Esophagus (tissue), 2 donors: ENCODE measurements around the gene ASCC1. TPM values are rescaled to one million over a fixed set of nuclear protein-coding genes. Genes with fewer than 3 reads are reported as not detected.
A peak's percentile ranks its signal among the peaks of the same experiment; 100 is the strongest.

Source experiments
- H3K27ac ChIP-seq, 2 donors: one replicate each; pipeline ENCODE4 v1.5.1; 2013; ENCODE audit warnings: low read depth in 2 of 2, mild to moderate bottlenecking in 2 of 2, inconsistent platforms in 1 of 2, low read length in 1 of 2, moderate library complexity in 1 of 2
- H3K27me3 ChIP-seq, 2 donors: one replicate each; pipeline ENCODE4 v1.6.1; 2013; ENCODE audit warnings: low read length in 2 of 2, control low read depth in 1 of 2, mild to moderate bottlenecking in 1 of 2; ENCODE audit not compliant: insufficient read depth in 2 of 2, control insufficient read depth in 1 of 2
- H3K36me3 ChIP-seq, 2 donors: one replicate each; pipeline ENCODE4 v1.6.1; 2013; ENCODE audit warnings: low read length in 1 of 2; ENCODE audit not compliant: control insufficient read depth in 2 of 2, insufficient read depth in 2 of 2
- H3K4me1 ChIP-seq, 2 donors: one replicate each; pipeline ENCODE4 v1.6.1; 2013; ENCODE audit warnings: low read length in 1 of 2; ENCODE audit not compliant: control insufficient read depth in 2 of 2, insufficient read depth in 2 of 2
- H3K4me3 ChIP-seq, 2 donors: one replicate each; pipeline ENCODE4 v1.5.1; 2013; ENCODE audit warnings: low read length in 2 of 2, mild to moderate bottlenecking in 2 of 2, low read depth in 1 of 2, moderate library complexity in 1 of 2
- H3K9me3 ChIP-seq, 2 donors: one replicate each; pipeline ENCODE4 v1.6.1; 2013; ENCODE audit warnings: mild to moderate bottlenecking in 2 of 2, low read depth in 1 of 2, low read length in 1 of 2, moderate library complexity in 1 of 2; ENCODE audit not compliant: control insufficient read depth in 2 of 2, insufficient read depth in 1 of 2
- WGBS, 2 donors: extraction: QIAGEN DNeasy Blood & Tissue Kit; methylation state at CpG; one replicate each; pipeline ENCODE4 v1.1.7; 2013; 5-methylcytosine and 5-hydroxymethylcytosine counted together
- polyA plus RNA-seq, 2 donors: library from polyadenylated mRNA; stranded (reverse); fragments of 200-250 nt; gene quantifications; one replicate each; pipeline ENCODE4 v1.2.3, GENCODE V29; 2013
- donor health status: healthy with polysubstance abuse.
- donor health status: Bipolar disorder and iron deficiency.

ASCC1 gene
- polyA plus RNA-seq, 2 donors = 4.7 to 12.8 TPM

DNA sequence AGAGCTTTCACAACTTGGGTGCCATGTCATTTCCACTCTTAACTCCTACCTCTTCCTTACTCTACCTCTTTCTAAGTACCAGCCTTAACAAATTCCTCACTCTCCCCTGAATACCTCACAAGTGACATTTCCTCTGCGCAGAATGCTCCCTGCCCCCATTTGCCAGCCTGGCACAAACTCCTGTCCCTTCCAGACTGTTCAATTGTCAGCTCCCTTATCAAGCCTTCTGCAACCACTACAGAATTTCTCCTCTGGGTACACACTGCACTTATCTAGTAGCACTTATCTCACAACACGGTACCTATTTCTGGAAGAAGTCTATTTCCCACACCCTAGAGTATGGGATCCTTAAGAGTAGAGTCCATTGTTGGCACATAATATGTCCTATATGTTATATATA is 39.4 kb downstream of the ASCC1 start:
- Histone ChIP-seq H3K27me3 (no peaks in the 10 kb centered on the region), H3K27ac (no peak overlapping the region)
- WGBS, 2 donors = 84 to 97% methylated on average over 2 of the region's 2 CpGs

DNA sequence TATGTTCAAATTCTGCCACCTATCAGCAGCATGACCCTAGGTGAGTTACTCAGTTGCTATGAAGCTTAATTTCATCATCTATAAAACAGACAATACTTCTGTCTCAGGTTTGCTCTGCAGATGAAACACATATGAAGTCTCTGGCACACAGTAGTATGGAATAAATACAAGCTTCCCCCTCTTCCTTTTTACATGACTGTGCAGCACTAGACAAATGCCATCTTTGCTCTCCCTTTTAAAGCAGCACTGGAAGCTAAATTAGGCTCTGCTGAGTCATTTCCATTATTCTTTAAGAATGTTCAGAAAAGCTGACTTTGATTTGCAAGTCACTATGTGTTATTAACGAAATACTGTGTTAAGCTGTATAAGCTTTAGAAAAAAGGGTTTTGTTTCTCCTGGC is 40.9 kb downstream of the ASCC1 start:
- H3K9me3 ChIP-seq = no peaks in the 10 kb centered on the region
- H3K27me3 ChIP-seq = no peaks in the 10 kb centered on the region
- no peak overlapping the region for H3K4me3 ChIP-seq
- no peaks in the 10 kb centered on the region for H3K36me3 ChIP-seq
- peaks cover 0 to 4% of the 10 kb centered on the region in 2 donors for H3K4me1 ChIP-seq
- no peak overlapping the region for H3K27ac ChIP-seq
- WGBS, 2 donors = 19 to 56% methylated on average over 1 of the region's 1 CpG

More for the DNA sequence above, 39.4 kb downstream of the ASCC1 start:
- H3K9me3 ChIP-seq = no peaks in the 10 kb centered on the region
- H3K4me3 ChIP-seq = no peak overlapping the region
- peaks cover 0 to 4% of the 10 kb centered on the region in 2 donors for H3K4me1 ChIP-seq
- no peaks in the 10 kb centered on the region for H3K36me3 ChIP-seq

DNA sequence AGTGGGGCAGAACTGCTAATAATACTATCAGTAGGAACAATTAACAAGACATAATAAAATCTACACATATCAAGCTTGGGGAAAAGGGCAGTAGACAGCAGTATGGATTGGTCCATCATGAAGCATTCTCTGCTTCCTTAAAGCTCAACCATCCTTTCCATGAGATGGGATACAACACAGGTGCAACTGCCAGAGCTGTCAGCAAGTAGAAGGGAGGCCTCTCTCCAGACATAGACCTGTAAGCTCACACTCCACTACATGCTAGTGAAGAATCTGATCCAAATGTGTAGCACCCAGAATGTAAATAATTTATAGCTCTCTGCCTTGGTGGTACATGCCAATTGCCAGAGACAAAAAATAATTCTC is 41.8 kb downstream of the ASCC1 start:
- H3K4me1 ChIP-seq = peaks cover 0 to 4% of the 10 kb centered on the region in 2 donors
- no peaks in the 10 kb centered on the region for H3K9me3 ChIP-seq
- H3K36me3 ChIP-seq = no peaks in the 10 kb centered on the region
- H3K27me3 ChIP-seq = no peaks in the 10 kb centered on the region
- peak overlapping the region in 1 of 2 donors; percentile 21 for H3K27ac ChIP-seq
- H3K4me3 ChIP-seq = no peak overlapping the region

DNA sequence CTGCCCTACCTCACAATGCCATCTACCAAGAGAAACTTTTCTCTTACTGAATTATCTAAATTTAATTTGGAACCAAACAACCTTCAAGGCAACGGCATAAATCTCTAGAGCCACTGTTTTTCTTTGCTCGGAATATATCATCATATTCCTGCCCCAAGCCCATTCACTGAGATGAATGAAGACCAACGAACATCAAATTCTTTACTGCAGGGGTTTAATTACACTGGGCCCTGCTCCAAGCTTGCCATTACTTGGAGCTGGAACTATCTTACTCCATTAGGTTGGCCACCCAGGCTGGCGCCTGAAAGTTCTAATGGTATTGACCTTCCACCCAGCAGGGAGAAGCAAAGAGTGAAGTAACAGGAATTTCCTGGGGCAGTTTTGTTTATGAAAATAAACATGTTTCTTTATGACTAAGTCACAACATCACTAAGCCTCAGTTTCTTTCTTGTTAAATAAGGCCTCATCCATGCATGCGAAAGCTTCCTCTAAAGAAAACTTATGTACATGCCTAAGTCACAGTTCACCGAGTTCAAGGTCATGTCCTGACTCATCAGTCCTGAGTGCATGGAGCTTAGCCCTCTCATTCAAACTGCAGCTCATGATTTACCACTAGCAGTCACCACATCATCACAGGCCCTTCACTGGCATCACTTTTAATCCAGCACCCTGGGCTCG is 42.3 kb downstream of the ASCC1 start:
- Histone ChIP-seq H3K9me3 (no peaks in the 10 kb centered on the region), H3K4me1 (peaks cover 2 to 4% of the 10 kb centered on the region in 2 donors), H3K36me3 (no peaks in the 10 kb centered on the region), H3K4me3 (no peak overlapping the region), H3K27me3 (no peaks in the 10 kb centered on the region), H3K27ac (peak overlapping the region; percentile 40 to 52)
- WGBS, 2 donors = 67 to 74% methylated on average over 7 of the region's 7 CpGs

DNA sequence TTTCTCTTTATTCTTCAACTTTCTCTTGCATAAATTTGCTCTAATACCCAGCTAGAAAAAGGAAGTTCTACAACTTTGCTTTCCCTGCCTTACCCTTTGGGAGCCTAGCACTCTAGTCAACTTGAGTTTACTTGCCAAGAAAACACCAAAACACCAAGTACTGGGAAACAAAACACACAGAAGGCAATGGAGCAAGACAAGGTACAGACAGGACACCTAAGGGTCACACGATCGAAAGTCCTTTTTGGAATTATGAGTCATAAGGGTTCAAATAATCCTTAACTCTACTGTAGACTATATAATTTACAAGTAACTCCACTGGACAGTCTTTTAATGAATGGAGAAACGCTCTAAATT is 42.8 kb downstream of the ASCC1 start:
- Histone ChIP-seq H3K27me3 (no peaks in the 10 kb centered on the region), H3K9me3 (no peaks in the 10 kb centered on the region), H3K4me3 (no peak overlapping the region), H3K36me3 (no peaks in the 10 kb centered on the region), H3K4me1 (peaks cover 2 to 4% of the 10 kb centered on the region in 2 donors), H3K27ac (peak overlapping the region in 1 of 2 donors; percentile 42)
- 70 to 87% methylated on average over 3 of the region's 3 CpGs for WGBS, 2 donors

DNA sequence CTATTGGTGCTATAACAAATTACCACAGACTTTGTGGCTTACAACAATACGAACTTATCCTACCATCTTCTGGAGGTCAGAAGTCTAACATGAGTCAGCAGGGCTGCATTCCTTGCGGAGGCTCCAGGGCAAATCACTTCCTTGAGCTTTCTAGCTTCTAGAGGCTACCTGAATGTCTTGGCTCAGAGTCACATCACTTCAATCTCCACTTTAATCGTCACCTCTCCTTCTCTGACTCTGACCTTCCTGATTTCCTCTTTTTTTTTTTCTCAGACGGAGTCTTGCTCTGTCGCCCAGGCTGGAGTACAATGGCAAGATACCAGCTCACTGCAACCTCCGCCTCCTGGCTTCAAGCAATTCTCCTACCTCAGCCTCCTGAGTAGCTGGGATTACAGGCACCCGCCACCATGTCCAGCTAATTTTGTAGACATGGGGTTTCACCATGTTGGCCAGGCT is 44.9 kb downstream of the ASCC1 start:
- Histone ChIP-seq H3K4me1 (peaks cover 2 to 4% of the 10 kb centered on the region in 2 donors), H3K9me3 (no peaks in the 10 kb centered on the region), H3K27me3 (no peaks in the 10 kb centered on the region), H3K36me3 (no peaks in the 10 kb centered on the region), H3K27ac (peak overlapping the region in 1 of 2 donors; percentile 65), H3K4me3 (no peak overlapping the region)
- 53 to 56% methylated on average over 7 of the region's 7 CpGs for WGBS, 2 donors

DNA sequence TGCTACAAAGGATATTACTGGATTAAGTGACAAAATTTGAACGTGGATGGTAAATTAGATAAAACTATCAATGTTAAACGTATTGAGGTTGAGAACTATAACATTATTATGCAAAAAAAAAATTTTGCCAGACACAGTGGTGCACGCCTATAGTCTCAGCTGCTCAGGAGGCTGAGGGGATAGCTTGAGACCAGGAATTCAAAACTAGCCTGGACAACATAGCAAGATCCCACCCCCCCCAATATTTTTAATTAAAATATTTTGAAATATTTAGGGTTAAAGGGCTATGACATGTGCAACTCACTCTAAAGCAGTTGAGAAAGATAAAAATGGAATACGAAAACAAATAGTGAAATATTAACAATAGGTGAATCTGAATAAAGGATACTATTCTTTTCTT is 45.3 kb downstream of the ASCC1 start:
- no peak overlapping the region for H3K4me3 ChIP-seq
- H3K9me3 ChIP-seq = no peaks in the 10 kb centered on the region
- 67 to 74% methylated on average over 4 of the region's 4 CpGs for WGBS, 2 donors
- H3K36me3 ChIP-seq = no peaks in the 10 kb centered on the region
- no peaks in the 10 kb centered on the region for H3K27me3 ChIP-seq
- H3K4me1 ChIP-seq = peaks cover 2 to 4% of the 10 kb centered on the region in 2 donors
- no peak overlapping the region for H3K27ac ChIP-seq

DNA sequence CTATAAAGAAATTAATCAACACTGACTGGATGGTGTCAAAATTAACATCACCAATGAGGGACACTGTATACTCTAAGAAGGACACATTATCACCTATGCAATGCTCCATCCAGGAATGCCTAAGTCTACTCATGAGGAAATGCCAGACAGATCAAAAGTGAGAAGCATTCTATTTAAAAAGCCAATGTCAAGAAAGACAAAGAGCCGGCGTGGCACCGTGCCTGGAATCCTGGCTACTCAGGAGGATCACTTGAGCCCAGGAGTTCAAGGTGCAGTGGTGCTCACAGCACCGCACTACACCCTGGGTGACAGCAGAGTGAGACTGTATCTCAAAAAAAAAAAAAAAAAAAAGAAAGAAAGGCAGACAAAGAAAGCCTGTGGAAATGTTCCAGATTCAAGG is 45.8 kb downstream of the ASCC1 start:
- Histone ChIP-seq H3K4me3 (no peak overlapping the region), H3K4me1 (peaks cover 2 to 4% of the 10 kb centered on the region in 2 donors), H3K36me3 (no peaks in the 10 kb centered on the region), H3K9me3 (no peaks in the 10 kb centered on the region), H3K27ac (peak overlapping the region; percentile 4 to 47), H3K27me3 (no peaks in the 10 kb centered on the region)
- WGBS, 2 donors = 53 to 61% methylated on average over 4 of the region's 4 CpGs

DNA sequence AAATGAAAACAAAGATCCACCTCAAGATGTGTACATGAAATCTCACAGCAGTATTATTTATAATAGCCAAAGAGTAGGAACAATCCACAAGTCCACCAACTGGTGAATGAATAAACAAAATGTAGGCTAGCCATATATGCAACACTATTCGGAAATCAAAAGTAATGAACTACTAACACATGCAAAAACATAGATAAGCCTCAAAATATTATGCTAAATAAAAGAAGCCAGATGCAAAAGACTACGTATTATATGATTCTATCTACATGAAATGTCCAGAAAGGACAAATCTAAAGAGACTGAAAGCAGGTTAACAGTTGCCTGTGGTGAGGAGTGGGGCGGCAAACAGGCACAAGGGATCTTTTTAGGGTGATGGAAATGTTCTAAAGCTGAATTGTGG is 49.0 kb downstream of the ASCC1 start:
- H3K36me3 ChIP-seq = no peaks in the 10 kb centered on the region
- no peaks in the 10 kb centered on the region for H3K27me3 ChIP-seq
- H3K27ac ChIP-seq = no peak overlapping the region
- H3K4me3 ChIP-seq = no peak overlapping the region
- WGBS, 2 donors = 97 to 98% methylated on average over 3 of the region's 3 CpGs
- H3K4me1 ChIP-seq = peaks cover 0 to 2% of the 10 kb centered on the region in 2 donors
- no peaks in the 10 kb centered on the region for H3K9me3 ChIP-seq

DNA sequence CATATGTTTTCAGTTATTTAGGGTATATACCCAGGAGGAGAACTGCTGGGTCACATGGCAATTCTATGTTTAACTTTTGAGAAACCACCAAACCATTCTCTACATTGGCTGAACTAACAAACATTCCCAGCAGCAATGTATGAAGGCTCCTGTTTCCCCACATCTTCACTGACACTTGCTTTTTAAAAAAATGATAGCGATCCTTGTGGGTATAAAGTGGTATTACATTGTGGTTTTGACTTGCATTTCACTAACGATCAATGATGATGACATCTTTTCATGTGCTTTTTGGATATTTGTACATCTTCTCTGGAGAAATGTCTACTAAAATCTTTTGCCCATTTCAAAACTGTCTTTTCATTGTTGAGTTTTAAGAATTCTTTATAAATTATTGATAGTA is 51.5 kb downstream of the ASCC1 start:
- Histone ChIP-seq H3K4me3 (no peak overlapping the region), H3K27me3 (no peaks in the 10 kb centered on the region), H3K36me3 (no peaks in the 10 kb centered on the region), H3K9me3 (no peaks in the 10 kb centered on the region), H3K4me1 (peaks cover 0 to 2% of the 10 kb centered on the region in 2 donors), H3K27ac (no peak overlapping the region)
- WGBS, 2 donors = 70 to 81% methylated on average over 2 of the region's 2 CpGs
